GM18907 (cell line): ENCODE data around the gene SCRN1.
"Not testable (repeated sequence)": the region's sequence is repeated elsewhere in the genome, so short reads cannot be mapped to it uniquely, and the experiment has no call there.

Experiments
- ATAC-seq: cut with Tn5 transposase; IDR thresholded peaks from one replicate; pipeline ENCODE4 v1.9.1; 2021; ENCODE audit warnings: mild to moderate bottlenecking, moderate library complexity; ENCODE audit not compliant: unreplicated experiment

Gene SCRN1

GRCh38 chr7:29969738-29970137, 19.9 kb downstream of the SCRN1 start:
- no peak for ATAC-seq

GRCh38 chr7:29968683-29969395, 20.8 kb downstream of the SCRN1 start:
- no peak for ATAC-seq

GRCh38 chr7:29965030-29965429, 24.6 kb downstream of the SCRN1 start:
- ATAC-seq: no peak

- no peak for ATAC-seq
These were observed 27.6 kb downstream of the SCRN1 start for GRCh38 chr7:29962035-29962434.

GRCh38 chr7:29961611-29962010, 28.0 kb downstream of the SCRN1 start:
- not testable (repeated sequence) for ATAC-seq

GRCh38 chr7:29958667-29959358, 30.8 kb downstream of the SCRN1 start:
- no peak for ATAC-seq

GRCh38 chr7:29957521-29958310, 31.9 kb downstream of the SCRN1 start:
- ATAC-seq: no peak

GRCh38 chr7:29956487-29956836, 33.1 kb downstream of the SCRN1 start:
- peak; percentile 16 for ATAC-seq

GRCh38 chr7:29955799-29956486, 33.7 kb downstream of the SCRN1 start:
- peak; percentile 91 for ATAC-seq

GRCh38 chr7:29955075-29955792, 34.4 kb downstream of the SCRN1 start:
- ATAC-seq: no peak

GRCh38 chr7:29953726-29954347, 35.8 kb downstream of the SCRN1 start:
- no peak for ATAC-seq

- no peak for ATAC-seq
These were observed 38.4 kb downstream of the SCRN1 start for GRCh38 chr7:29951206-29951605.

- ATAC-seq: no peak
These were observed 39.1 kb downstream of the SCRN1 start for GRCh38 chr7:29950480-29950879.

- no peak for ATAC-seq
These were observed 41.0 kb downstream of the SCRN1 start for GRCh38 chr7:29948587-29948986.

GRCh38 chr7:29946428-29947186, 43.0 kb downstream of the SCRN1 start:
- no peak for ATAC-seq

GRCh38 chr7:29945259-29945809, 44.3 kb downstream of the SCRN1 start:
- no peak for ATAC-seq

- no peak for ATAC-seq
These were observed 49.4 kb downstream of the SCRN1 start for GRCh38 chr7:29940199-29940598.

GRCh38 chr7:29937132-29937531, 52.5 kb downstream of the SCRN1 start:
- ATAC-seq: no peak

- ATAC-seq: no peak
These were observed 54.5 kb downstream of the SCRN1 start for GRCh38 chr7:29935111-29935510.
